OCI-LY7 (cell line): ENCODE measurements around the gene SMYD3. TPM values are rescaled to one million over a fixed set of nuclear protein-coding genes. Genes with fewer than 3 reads are reported as not detected.

ENCODE experiments used
- BruUV-seq: library from RNA; stranded (reverse); fragments of 400-500 nt; replicated peaks from 2 replicates; lab custom pipeline; 2021; lab: Mats Ljungman, UMichigan
- CTCF ChIA-PET: fragments of 300-600 bp; sonication (Branson Sonifier 250); formaldehyde crosslinking; loops from one replicate; lab custom pipeline; 2022; ENCODE audit warnings: antibody characterized with exemption; ENCODE audit not compliant: unreplicated experiment; lab: Charles Lee
- POLR2A ChIA-PET: fragments of 300-600 bp; sonication (Branson Sonifier 250); formaldehyde crosslinking; loops from one replicate; lab custom pipeline; 2022; ENCODE audit warnings: antibody characterized with exemption; lab: Charles Lee
- DNase-seq: peaks from one replicate; pipeline ENCODE4 v3.0.0-alpha.2; 2015; ENCODE audit warnings: low spot score
- H2AFZ ChIP-seq: fragments of 200-600 bp; sonication (generic), shearing (Covaris generic); 2 replicates; pipeline ENCODE4 v1.6.1; 2014; ENCODE audit warnings: mild to moderate bottlenecking, antibody characterized with exemption, low read length, moderate library complexity
- H3K27ac ChIP-seq: fragments of 200-600 bp; sonication (generic); 2 replicates; pipeline ENCODE4 v1.5.1; 2014; ENCODE audit warnings: mixed run types, low read depth, mild to moderate bottlenecking, moderate library complexity, low read length, inconsistent platforms; ENCODE audit not compliant: poor library complexity, severe bottlenecking
- H3K36me3 ChIP-seq: fragments of 200-600 bp; sonication (generic); 2 replicates; pipeline ENCODE4 v1.6.1; 2014; ENCODE audit warnings: mild to moderate bottlenecking, antibody characterized with exemption, low read length, moderate library complexity, mixed read lengths; ENCODE audit not compliant: insufficient read depth
- H3K4me1 ChIP-seq: fragments of 200-600 bp; sonication (generic); 2 replicates; pipeline ENCODE4 v1.5.1; 2014; ENCODE audit warnings: mild to moderate bottlenecking, low read length; ENCODE audit not compliant: insufficient read depth, poor library complexity, severe bottlenecking
- H3K4me2 ChIP-seq: fragments of 200-600 bp; sonication (generic); 2 replicates; pipeline ENCODE4 v1.6.1; 2014; ENCODE audit warnings: mild to moderate bottlenecking, low read length
- H3K4me3 ChIP-seq: fragments of 200-600 bp; sonication (generic); 2 replicates; pipeline ENCODE4 v1.5.1; 2014; ENCODE audit warnings: mild to moderate bottlenecking, low read depth, low read length; ENCODE audit not compliant: poor library complexity, severe bottlenecking
- H3K79me2 ChIP-seq: fragments of 200-600 bp; sonication (generic); 2 replicates; pipeline ENCODE4 v1.6.1; 2016; ENCODE audit warnings: low read depth, mild to moderate bottlenecking, low read length, moderate library complexity, mixed read lengths; ENCODE audit not compliant: insufficient read depth
- H3K9me2 ChIP-seq: fragments of 200-600 bp; sonication (generic); 2 replicates; pipeline ENCODE4 v1.6.1; 2016; ENCODE audit warnings: mild to moderate bottlenecking, low read length, mixed read lengths; ENCODE audit not compliant: insufficient read depth
- H3K9me3 ChIP-seq: fragments of 200-600 bp; sonication (generic); 2 replicates; pipeline ENCODE4 v1.6.1; 2014; ENCODE audit warnings: mild to moderate bottlenecking, mixed run types, low read length, mixed read lengths
- H4K20me1 ChIP-seq: fragments of 200-600 bp; sonication (generic); 2 replicates; pipeline ENCODE4 v1.6.1; 2014; ENCODE audit warnings: mild to moderate bottlenecking, antibody characterized with exemption, low read length, moderate library complexity, mixed read lengths; ENCODE audit not compliant: insufficient read depth
- CTCF ChIP-seq: fragments of 200-600 bp; sonication (generic); conservative IDR thresholded peaks from 2 replicates; pipeline ENCODE4 v1.5.1; 2014; ENCODE audit warnings: mild to moderate bottlenecking, antibody characterized with exemption, low read length, moderate library complexity, mixed read lengths
- EZH2phosphoT487 ChIP-seq: fragments of 200-600 bp; sonication (generic); IDR thresholded peaks from 2 replicates; pipeline ENCODE4 v1.6.1; 2018; ENCODE audit warnings: low read depth, borderline replicate concordance, mild to moderate bottlenecking, mixed run types, antibody characterized with exemption, low read length, moderate library complexity, mixed read lengths
- intact Hi-C: fragments of 100-400 bp; cut with micrococcal nuclease; formaldehyde crosslinking; loops from one replicate; pipeline ENCODE4 v1.10.0; 2022; ENCODE audit not compliant: unreplicated experiment
- total RNA-seq, 2 experiments: library from RNA; depleted of rRNA in 1 of 2; stranded (reverse); fragments of >200 nt in 1 of 2; shearing (Covaris generic) in 1 of 2; gene quantifications; 2 replicates each; pipeline ENCODE4 v1.2.3, GENCODE V29; 2014 to 2022

The SMYD3 gene
- total RNA-seq, 2 experiments from 2014 or later = 28.9 to 34.5 TPM

DNA sequence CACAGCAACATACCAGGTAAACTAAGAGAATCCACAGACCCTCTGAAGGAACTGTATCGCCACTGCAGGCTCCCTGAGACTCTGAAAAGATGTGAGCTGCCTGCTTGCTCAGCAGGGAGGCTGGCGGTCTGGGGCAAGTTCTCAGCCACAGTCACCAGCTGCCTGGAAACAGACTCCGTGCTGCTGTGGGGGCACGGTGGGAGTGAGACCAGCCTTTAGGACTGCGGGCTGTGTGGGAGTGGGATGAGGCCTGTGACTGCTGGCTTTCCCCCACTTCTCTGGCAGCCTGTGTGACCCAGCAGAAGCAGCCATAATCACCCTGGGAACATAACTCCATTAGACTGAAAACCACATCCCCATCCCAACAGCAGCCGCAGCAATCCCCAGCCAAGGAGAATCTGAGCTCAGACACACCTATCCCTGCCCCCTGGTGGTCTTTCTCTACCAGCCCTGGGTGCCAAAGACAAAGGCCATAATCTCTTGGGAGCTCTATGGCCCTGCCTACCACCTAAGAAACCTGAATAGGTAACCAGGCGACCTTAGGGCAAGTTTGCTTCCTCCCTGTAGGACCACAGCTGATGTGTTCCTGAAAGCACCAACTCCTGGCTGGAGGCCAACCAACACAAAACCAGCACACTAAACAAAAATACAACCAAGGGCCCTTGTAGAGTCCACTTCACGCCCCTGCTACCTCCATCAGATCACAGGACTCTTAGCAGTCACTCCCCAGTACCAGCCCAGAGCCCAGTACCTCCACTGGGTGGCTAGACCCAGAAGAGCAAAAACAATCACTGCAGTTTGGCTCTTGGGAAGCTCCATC lies 151.5 kb downstream of the SMYD3 start:
- H3K79me2 ChIP-seq = no peaks in the 10 kb centered on the region
- no peak for DNase-seq
- BruUV-seq = no TSS peak
- H3K4me3 ChIP-seq = no peak overlapping the region
- H3K9me2 ChIP-seq = no peaks in the 10 kb centered on the region
- no peaks in the 10 kb centered on the region for H3K36me3 ChIP-seq
- H3K4me2 ChIP-seq = no peak overlapping the region
- H4K20me1 ChIP-seq = no peaks in the 10 kb centered on the region
- H3K4me1 ChIP-seq = no peaks in the 10 kb centered on the region
- ChIA-PET POLR2A (interaction anchor here (1.0 kb wide), 1 partner anchor 50 kb away, joined by 3 read pairs; no protein-coding TSS in a partner anchor), CTCF (no interaction called here)
- intact Hi-C loops = no loop called here
- H3K9me3 ChIP-seq = no peaks in the 10 kb centered on the region
- H2AFZ ChIP-seq = no peak overlapping the region
- H3K27ac ChIP-seq = no peak overlapping the region
- TF ChIP-seq EZH2phosphoT487 (no peak), CTCF (no peak)

GRCh38 chr1:246351721-246352120 lies 155.4 kb downstream of the SMYD3 start:
- Histone ChIP-seq H3K9me2 (no peaks in the 10 kb centered on the region), H3K4me1 (no peaks in the 10 kb centered on the region), H3K4me3 (no peak overlapping the region), H3K79me2 (no peaks in the 10 kb centered on the region), H3K4me2 (no peak overlapping the region), H3K36me3 (no peaks in the 10 kb centered on the region), H3K27ac (no peak overlapping the region), H4K20me1 (no peaks in the 10 kb centered on the region), H3K9me3 (no peaks in the 10 kb centered on the region), H2AFZ (no peak overlapping the region)
- ChIA-PET CTCF (no interaction called here), POLR2A (interaction anchor here (0.7 to 1.0 kb wide), 2 partner anchors 36 to 61 kb away, joined by 3 to 6 read pairs; no protein-coding TSS in a partner anchor)
- no peak for DNase-seq
- TF ChIP-seq EZH2phosphoT487 (no peak), CTCF (no peak)
- intact Hi-C loops = no loop called here
- BruUV-seq = no TSS peak

DNA sequence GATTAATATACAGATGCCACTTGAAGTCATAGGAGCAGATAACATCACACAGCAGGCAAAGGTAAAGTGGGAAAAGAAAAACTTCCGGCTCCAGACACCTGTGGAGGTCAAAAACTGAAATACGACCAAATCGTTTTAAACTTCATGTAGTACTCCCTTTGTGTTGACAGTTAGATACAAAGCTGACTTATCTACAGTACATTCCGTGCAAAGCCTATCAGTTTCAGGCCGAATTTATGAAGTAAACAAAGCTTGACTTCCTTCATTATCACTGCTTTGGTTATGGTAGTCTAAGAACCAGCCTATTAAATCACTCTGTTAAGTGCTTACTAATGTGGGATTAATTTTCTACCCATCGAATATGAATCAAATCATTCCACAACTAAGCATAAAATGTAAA lies 156.3 kb downstream of the SMYD3 start:
- H3K4me1 ChIP-seq = no peaks in the 10 kb centered on the region
- ChIA-PET CTCF (no interaction called here), POLR2A (interaction anchor here (0.5 kb wide), 1 partner anchor 1531 kb away, joined by 3 read pairs; no protein-coding TSS in a partner anchor)
- intact Hi-C loops = no loop called here
- TF ChIP-seq EZH2phosphoT487 = no peak
- TF ChIP-seq CTCF = no peak
- no peak overlapping the region for H3K4me2 ChIP-seq
- H4K20me1 ChIP-seq = no peaks in the 10 kb centered on the region
- no TSS peak for BruUV-seq
- no peaks in the 10 kb centered on the region for H3K9me3 ChIP-seq
- H3K79me2 ChIP-seq = no peaks in the 10 kb centered on the region
- H3K36me3 ChIP-seq = no peaks in the 10 kb centered on the region
- no peak overlapping the region for H3K27ac ChIP-seq
- H2AFZ ChIP-seq = no peak overlapping the region
- no peak overlapping the region for H3K4me3 ChIP-seq
- DNase-seq = no peak
- H3K9me2 ChIP-seq = no peaks in the 10 kb centered on the region
